GM19438 (cell line): ENCODE data around the gene GMEB2.
"Not testable (repeated sequence)": the region's sequence is repeated elsewhere in the genome, so short reads cannot be mapped to it uniquely, and the experiment has no call there.

Source experiments
- ATAC-seq: cut with Tn5 transposase; IDR thresholded peaks from one replicate; pipeline ENCODE4 v1.9.1; 2021; ENCODE audit warnings: low read depth; ENCODE audit not compliant: unreplicated experiment

The GMEB2 gene

GRCh38 chr20:63562461-63563224 lies 64.3 kb downstream of the GMEB2 start:
- ATAC-seq, result no peak

- ATAC-seq, result no peak
These were observed 65.1 kb downstream of the GMEB2 start for GRCh38 chr20:63561624-63562396.

GRCh38 chr20:63560856-63561609 lies 65.9 kb downstream of the GMEB2 start:
- ATAC-seq, result no peak

DNA sequence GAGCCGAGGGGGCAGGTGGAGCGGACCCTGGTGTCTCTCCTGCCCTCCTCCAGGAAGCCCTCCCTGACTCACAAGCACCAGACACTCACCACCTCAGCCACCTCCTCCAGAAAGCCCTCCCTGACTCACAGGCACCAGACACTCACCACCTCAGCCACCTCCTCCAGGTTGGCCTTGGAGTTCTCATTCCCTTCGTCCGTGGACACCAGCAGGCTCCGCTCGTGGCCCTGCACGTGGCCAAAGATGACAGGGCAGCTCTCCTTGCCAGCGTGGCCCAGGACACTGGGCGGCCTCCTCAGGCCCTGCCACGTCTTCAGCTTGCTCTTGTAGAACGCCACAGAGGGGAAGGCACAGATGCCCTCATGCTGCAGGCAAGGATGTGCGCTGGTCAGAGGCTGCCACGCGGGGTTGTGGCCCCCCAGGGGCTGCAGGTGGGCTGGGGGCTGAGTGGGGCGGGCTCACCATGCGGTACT lies 66.5 kb downstream of the GMEB2 start:
- no peak for ATAC-seq

- ATAC-seq, result not testable (repeated sequence)
These were observed 67.2 kb downstream of the GMEB2 start for GRCh38 chr20:63559485-63560332.

DNA sequence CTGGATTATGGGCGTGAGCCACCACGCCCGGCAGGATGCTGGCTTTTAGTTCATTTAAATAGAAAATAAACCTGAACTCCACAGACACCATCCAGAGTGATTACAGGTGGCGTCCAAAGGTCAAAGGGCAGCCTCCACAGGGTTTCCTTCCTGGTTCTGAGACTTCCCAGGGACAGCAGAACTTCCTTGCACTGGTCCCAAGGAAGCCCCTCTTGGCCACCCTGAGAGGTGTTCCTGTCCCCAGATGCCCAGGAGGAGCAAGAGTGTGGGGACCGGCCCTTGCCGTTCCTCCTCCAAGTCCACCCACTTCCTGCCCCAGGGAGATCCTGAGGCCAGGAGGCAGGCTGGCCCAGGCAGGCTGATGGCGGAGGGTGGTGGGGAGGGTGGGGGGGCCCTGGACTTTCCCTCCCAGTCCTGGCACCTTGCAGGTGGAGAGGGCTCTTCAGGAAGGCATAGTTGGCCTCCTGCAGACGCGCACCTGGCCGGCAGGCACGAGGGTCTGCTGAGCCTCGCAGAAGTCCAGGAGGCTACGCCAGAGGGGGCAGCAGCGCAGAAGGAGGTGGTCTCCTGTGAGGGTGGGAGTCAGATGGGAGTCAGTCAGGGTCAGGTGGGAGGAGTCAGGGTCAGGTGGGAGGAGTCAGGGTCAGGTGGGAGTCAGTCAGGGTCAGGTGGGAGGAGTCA lies 68.0 kb downstream of the GMEB2 start:
- no peak for ATAC-seq

- no peak for ATAC-seq
These were observed 69.4 kb downstream of the GMEB2 start for GRCh38 chr20:63557481-63557891.

DNA sequence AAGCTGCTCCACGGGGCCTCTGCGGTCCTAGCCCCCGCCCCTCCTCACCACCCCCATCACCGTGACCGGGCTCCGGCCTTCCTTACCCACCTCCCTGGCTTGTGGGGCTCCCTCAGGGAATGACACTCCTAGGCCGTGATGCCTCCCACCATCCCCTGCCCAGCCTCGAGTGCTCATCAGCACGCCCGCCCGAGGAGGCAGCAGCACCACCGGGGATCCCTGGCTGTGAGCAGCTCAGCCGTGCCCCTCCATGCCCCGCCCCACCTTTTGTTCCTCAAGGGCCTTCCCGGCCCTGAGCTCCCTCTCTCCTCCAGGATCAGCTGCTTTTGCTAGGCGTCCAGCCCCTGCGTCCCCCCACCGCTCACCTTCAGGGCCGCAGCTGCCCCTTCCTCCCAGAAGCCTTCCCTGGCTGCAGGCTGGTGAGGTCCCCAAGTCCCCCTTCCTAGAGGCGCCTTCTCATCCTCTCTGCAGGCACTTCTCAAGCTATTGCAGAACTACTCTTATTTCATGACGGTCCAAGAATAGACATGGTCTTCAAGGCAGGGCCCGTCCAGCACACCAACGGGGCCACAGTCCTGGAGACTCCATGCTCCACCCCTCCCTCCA lies 69.9 kb downstream of the GMEB2 start:
- ATAC-seq, result no peak

DNA sequence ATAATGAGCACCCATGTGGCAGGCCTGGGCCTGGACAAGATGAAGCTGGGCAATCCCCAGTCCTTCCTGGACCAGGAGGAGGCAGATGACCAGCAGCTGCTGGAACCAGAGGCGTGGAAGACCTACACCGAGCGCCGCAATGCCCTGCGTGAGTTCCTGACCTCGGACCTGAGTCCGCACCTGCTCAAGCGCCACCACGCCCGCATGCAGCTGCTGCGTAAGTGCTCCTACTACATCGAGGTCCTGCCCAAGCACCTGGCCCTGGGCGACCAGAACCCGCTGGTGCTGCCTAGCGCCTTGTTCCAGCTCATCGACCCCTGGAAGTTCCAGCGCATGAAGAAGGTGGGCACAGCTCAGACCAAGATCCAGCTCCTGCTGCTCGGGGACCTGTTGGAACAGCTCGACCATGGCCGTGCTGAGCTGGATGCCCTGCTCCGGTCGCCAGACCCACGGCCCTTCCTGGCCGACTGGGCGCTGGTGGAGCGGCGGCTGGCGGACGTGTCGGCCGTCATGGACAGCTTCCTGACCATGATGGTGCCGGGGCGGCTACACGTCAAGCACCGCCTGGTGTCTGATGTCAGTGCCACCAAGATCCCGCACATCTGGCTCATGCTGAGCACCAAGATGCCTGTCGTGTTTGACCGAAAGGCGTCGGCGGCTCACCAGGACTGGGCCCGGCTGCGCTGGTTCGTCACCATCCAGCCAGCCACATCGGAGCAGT lies 71.1 kb downstream of the GMEB2 start:
- no peak for ATAC-seq

GRCh38 chr20:63554361-63555278 lies 72.3 kb downstream of the GMEB2 start:
- no peak for ATAC-seq

GRCh38 chr20:63553933-63554290 lies 73.0 kb downstream of the GMEB2 start, which contains the start of gene FNDC11:
TSS of gene FNDC11 (plus strand) at chr20:63554159. CDS start at chr20:63555664, 1,505 bp downstream.
- peak; percentile 22 for ATAC-seq

- ATAC-seq, result peak; percentile 29
These were observed 73.5 kb downstream of the GMEB2 start for GRCh38 chr20:63553251-63553932.

DNA sequence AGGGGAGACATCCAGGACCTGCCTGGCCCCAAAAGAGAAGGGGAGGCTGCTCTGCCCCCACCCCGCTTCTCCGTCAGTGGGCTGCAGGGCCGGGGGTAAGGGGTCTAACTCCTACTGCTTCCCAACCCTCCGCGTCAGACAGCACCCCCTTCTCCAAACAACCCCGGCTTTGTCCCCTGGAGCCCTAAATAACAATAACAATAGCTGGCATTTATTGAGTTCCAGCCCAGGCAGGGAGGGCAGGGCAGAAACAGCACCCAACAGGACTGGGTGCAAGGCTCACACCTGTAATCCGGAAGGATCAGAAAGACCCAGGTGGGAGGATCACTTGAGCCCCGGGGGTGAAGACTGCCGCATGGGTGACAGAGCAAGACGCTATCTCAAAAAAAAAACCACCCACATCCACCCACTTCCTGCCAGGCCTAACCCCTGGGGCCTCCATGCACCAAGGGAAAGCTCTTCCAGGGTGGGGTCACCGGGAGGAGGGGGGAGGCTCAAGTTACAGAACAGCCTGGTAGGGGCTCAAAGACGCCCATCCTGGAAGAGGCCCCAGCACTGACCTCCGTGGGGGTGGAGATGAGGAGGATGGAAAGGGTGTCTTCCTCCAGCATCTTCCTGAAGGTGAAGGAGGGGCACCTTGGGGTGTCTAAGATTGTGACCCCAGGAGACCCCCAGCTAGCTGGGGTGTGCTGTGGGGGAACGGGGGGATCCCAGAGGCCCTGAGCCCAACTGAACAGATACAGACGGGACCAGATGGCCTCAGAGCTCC lies 74.2 kb downstream of the GMEB2 start:
- peak; percentile 53 for ATAC-seq

DNA sequence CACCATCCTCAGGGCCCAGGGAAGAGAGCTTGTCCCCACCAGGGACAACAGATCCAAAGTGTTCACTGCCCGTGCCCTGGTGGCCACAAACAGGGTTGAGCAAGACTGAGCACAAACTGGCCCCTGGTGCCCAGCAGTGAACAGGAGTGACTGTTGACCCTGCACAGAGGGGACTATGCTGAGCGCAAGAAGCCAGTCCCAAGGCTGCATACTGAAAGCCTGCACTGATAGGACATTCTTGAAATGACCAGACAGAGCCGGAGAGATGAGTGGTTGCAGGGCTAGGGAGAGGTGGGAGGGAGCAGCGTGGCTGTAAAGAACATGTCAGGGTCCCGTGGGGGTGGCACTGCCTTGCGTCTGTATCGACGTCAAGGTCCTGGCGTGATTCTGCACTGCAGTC lies 75.8 kb downstream of the GMEB2 start:
- no peak for ATAC-seq

DNA sequence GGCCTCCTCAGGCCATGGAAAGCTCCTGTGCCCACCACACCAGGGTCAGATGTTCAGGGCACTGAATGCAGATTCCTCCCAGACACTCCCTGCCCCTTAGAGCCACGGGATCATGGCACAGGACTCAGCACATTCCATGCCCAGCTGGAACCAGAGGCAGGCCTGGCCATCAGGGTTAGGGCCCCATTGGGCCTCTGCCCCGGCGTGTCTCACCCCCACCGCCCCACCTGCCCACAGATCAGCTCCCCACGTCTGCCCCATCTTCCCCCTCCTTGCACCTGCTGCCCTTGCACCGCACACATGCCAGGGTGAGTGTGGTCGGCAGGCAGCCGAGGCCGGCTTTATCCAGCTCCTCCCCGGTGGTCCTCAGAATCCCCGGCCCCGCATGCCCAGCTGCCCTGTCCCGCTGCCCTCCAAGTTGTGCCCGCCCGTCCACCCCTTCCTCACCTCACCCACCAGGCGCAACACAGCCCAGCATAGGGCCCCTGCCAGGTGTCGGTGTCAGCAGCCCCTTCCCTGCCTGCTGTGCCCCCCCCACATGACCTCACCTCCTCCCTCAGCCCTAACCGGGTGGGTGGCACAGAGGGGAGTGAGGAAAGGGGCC lies 77.1 kb downstream of the GMEB2 start:
- ATAC-seq, result no peak

DNA sequence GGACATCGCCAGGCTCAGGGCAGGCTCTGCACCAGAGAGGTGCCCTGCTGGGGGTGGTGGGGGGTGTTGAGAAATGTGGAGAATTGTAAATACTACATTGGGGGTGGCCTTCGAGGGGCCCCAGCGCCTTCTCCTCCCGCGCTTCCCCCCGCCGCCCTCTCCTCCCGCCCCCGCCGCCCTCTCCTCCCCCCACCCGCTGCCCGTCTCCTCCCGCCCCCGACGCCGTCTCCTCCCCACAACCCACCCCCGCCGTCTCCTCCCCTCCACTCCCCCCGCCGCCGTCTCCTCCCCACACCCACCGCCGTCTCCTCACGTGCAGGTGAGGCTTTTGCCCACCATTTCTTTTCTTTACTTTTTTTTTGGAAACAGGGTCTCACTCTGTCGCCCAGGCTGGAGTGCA lies 77.9 kb downstream of the GMEB2 start:
- no peak for ATAC-seq
